Mesothelial cell of epicardium (in vitro differentiated cells): Measurements from ENCODE around the gene KMT2B. TPM values are rescaled to one million over a fixed set of nuclear protein-coding genes. Genes with fewer than 3 reads are reported as not detected.

Source experiments
- DNase-seq, 2 experiments: peaks; one replicate each; pipeline ENCODE4 v3.0.0; 2021; ENCODE audit warnings: low spot score in 2 of 2; ENCODE audit not compliant: unreplicated experiment in 2 of 2
- H3K27ac Mint-ChIP-seq: 2 replicates; pipeline ENCODE4 v1.8.0; 2021; ENCODE audit warnings: mixed read lengths
- H3K27me3 Mint-ChIP-seq: 2 replicates; pipeline ENCODE4 v1.8.0; 2021; ENCODE audit warnings: low read depth, mixed read lengths
- H3K36me3 Mint-ChIP-seq: 2 replicates; pipeline ENCODE4 v1.8.0; 2021; ENCODE audit warnings: mixed read lengths
- H3K4me1 Mint-ChIP-seq: 2 replicates; pipeline ENCODE4 v1.8.0; 2021; ENCODE audit warnings: mixed read lengths
- H3K4me3 Mint-ChIP-seq: 2 replicates; pipeline ENCODE4 v1.8.0; 2021; ENCODE audit warnings: mild to moderate bottlenecking, moderate library complexity, mixed read lengths
- H3K9me3 Mint-ChIP-seq: 2 replicates; pipeline ENCODE4 v1.8.0; 2021; ENCODE audit warnings: mixed read lengths
- total RNA-seq: library from RNA; stranded (reverse); gene quantifications from 3 replicates; pipeline ENCODE4 v1.2.1, GENCODE V29; 2021
- TF ChIP-seq, protein P1 (sequence below): fragments of 200-600 bp; sonication (generic); IDR thresholded peaks from one replicate; pipeline ENCODE4 v1.5.0; 2021; ENCODE audit warnings: antibody characterized with exemption; ENCODE audit not compliant: unreplicated experiment

The KMT2B gene
- total RNA-seq, 1 donor from 2014 or later: 62.7 TPM

DNA sequence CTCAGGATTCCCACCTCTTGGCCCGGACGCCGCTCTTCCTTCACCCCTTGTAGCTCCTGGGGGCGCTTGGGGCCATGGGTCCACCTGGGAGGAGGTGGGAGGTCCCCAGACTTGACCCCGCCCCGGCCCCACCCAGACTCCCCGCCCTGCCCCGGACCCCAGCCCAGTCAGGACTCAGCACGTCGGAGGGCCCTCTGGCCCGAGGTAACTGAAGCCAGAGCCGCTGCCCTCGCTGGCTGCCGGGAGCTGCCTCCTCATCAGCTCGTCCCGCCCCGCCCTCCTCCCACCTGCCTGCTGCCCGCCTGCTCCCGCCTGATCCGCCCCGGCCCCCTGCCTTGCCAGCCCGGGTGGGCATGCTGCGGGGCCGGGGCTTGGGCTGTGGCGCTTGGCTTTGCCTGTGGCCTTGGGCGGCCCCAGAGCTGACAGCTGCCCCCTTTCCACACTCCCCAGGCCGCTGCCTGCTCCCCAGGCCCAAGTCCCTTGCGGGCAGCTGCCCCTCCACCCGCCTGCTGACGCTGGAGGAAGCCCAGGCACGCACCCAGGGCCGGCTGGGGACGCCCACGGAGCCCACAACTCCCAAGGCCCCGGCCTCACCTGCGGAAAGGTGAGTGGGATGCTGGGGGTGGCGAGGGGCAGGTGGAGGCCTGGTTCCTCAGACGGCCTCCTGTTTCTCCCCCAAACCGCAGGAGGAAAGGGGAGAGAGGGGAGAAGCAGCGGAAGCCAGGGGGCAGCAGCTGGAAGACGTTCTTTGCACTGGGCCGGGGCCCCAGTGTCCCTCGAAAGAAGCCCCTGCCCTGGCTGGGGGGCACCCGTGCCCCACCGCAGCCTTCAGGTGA lies 66.9 kb downstream of the KMT2B start:
- TF ChIP-seq, protein P1, sequence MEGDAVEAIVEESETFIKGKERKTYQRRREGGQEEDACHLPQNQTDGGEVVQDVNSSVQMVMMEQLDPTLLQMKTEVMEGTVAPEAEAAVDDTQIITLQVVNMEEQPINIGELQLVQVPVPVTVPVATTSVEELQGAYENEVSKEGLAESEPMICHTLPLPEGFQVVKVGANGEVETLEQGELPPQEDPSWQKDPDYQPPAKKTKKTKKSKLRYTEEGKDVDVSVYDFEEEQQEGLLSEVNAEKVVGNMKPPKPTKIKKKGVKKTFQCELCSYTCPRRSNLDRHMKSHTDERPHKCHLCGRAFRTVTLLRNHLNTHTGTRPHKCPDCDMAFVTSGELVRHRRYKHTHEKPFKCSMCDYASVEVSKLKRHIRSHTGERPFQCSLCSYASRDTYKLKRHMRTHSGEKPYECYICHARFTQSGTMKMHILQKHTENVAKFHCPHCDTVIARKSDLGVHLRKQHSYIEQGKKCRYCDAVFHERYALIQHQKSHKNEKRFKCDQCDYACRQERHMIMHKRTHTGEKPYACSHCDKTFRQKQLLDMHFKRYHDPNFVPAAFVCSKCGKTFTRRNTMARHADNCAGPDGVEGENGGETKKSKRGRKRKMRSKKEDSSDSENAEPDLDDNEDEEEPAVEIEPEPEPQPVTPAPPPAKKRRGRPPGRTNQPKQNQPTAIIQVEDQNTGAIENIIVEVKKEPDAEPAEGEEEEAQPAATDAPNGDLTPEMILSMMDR: no peak
- H3K27ac Mint-ChIP-seq: no peak overlapping the region
- no peaks in the 10 kb centered on the region for H3K9me3 Mint-ChIP-seq
- peaks cover 4% of the 10 kb centered on the region for H3K27me3 Mint-ChIP-seq
- H3K4me1 Mint-ChIP-seq: no peaks in the 10 kb centered on the region
- H3K4me3 Mint-ChIP-seq: no peak overlapping the region
- peaks cover 18% of the 10 kb centered on the region for H3K36me3 Mint-ChIP-seq
- DNase-seq: no peak

DNA sequence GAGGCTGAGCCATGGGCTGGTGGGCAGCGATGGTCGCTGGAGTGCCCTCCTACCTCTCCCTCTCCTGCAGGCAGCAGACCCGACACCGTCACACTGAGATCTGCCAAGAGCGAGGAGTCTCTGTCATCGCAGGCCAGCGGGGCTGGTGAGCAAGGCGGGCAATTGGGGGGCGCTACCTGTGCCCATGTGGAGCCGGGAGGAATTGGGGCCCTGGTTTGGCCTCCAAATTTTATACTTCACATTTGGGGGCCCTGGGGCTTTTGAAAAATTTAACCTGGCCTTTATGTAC lies 67.5 kb downstream of the KMT2B start:
- no peaks in the 10 kb centered on the region for H3K4me1 Mint-ChIP-seq
- peaks cover 18% of the 10 kb centered on the region for H3K36me3 Mint-ChIP-seq
- no peak overlapping the region for H3K4me3 Mint-ChIP-seq
- no peak for DNase-seq
- H3K27ac Mint-ChIP-seq: no peak overlapping the region
- H3K9me3 Mint-ChIP-seq: no peaks in the 10 kb centered on the region
- H3K27me3 Mint-ChIP-seq: peaks cover 4% of the 10 kb centered on the region
- TF ChIP-seq, protein P1: no peak

DNA sequence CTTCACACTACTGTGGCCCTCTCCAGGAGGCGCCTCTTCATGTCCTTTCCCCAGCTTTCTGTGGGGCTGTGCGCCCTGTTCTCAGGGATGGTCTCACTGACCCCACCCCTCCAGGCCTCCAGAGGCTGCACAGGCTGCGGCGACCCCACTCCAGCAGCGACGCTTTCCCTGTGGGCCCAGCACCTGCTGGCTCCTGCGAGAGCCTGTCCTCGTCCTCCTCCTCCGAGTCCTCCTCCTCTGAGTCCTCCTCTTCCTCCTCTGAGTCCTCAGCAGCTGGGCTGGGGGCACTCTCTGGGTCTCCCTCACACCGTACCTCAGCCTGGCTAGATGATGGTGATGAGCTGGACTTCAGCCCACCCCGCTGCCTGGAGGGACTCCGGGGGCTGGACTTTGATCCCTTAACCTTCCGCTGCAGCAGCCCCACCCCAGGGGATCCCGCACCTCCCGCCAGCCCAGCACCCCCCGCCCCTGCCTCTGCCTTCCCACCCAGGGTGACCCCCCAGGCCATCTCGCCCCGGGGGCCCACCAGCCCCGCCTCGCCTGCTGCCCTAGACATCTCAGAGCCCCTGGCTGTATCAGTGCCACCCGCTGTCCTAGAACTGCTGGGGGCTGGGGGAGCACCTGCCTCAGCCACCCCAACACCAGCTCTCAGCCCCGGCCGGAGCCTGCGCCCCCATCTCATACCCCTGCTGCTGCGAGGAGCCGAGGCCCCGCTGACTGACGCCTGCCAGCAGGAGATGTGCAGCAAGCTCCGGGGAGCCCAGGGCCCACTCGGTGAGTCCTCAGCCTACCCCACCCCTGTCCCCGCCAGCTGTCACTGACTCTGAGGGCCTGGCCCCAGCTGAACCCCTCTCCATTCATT lies 68.7 kb downstream of the KMT2B start:
- H3K4me1 Mint-ChIP-seq: no peaks in the 10 kb centered on the region
- H3K27me3 Mint-ChIP-seq: peaks cover 4% of the 10 kb centered on the region
- no peak overlapping the region for H3K27ac Mint-ChIP-seq
- H3K9me3 Mint-ChIP-seq: no peaks in the 10 kb centered on the region
- peaks cover 13% of the 10 kb centered on the region for H3K36me3 Mint-ChIP-seq
- TF ChIP-seq, protein P1: no peak
- no peak for DNase-seq
- no peak overlapping the region for H3K4me3 Mint-ChIP-seq

DNA sequence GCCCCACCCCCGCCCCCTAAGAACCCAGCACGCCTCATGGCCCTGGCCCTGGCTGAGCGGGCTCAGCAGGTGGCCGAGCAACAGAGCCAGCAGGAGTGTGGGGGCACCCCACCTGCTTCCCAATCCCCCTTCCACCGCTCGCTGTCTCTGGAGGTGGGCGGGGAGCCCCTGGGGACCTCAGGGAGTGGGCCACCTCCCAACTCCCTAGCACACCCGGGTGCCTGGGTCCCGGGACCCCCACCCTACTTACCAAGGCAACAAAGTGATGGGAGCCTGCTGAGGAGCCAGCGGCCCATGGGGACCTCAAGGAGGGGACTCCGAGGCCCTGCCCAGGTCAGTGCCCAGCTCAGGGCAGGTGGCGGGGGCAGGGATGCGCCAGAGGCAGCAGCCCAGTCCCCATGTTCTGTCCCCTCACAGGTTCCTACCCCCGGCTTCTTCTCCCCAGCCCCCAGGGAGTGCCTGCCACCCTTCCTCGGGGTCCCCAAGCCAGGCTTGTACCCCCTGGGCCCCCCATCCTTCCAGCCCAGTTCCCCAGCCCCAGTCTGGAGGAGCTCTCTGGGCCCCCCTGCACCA lies 69.5 kb downstream of the KMT2B start:
- no peak overlapping the region for H3K4me3 Mint-ChIP-seq
- TF ChIP-seq, protein P1: no peak
- H3K27ac Mint-ChIP-seq: no peak overlapping the region
- no peaks in the 10 kb centered on the region for H3K9me3 Mint-ChIP-seq
- no peak for DNase-seq
- no peaks in the 10 kb centered on the region for H3K4me1 Mint-ChIP-seq
- peaks cover 11% of the 10 kb centered on the region for H3K36me3 Mint-ChIP-seq
- peaks cover 4% of the 10 kb centered on the region for H3K27me3 Mint-ChIP-seq

Other genes with a start within 250 kb of the KMT2B start
- 1.9 to 3.3 TPM (median 2.5 TPM) in 3 replicates for gene KRTDAP, start 227.5 kb upstream of the KMT2B start, total RNA-seq
- 161 to 172 TPM (median 171 TPM) in 3 replicates for gene DMKN, start 204.4 kb upstream of the KMT2B start, total RNA-seq
- gene SBSN, start 189.7 kb upstream of the KMT2B start, total RNA-seq: 0.32 to 0.49 TPM (median 0.47 TPM) in 3 replicates
- gene GAPDHS, start 184.5 kb upstream of the KMT2B start, total RNA-seq: not detected in 3 replicates
- 82.2 to 82.7 TPM (median 82.3 TPM) in 3 replicates for gene TMEM147, start 172.4 kb upstream of the KMT2B start, total RNA-seq
- gene ATP4A, start 154.3 kb upstream of the KMT2B start, total RNA-seq: 0.11 to 0.22 TPM (median 0.16 TPM) in 3 replicates
- gene PMIS2, start 131.8 kb upstream of the KMT2B start, total RNA-seq: not detected in 3 replicates
- gene HAUS5, start 105.3 kb upstream of the KMT2B start, total RNA-seq: 28.7 to 33.8 TPM (median 29.0 TPM) in 3 replicates
- 63.7 to 70.6 TPM (median 66.4 TPM) in 3 replicates for gene RBM42, start 89.0 kb upstream of the KMT2B start, total RNA-seq
- gene ETV2, start 76.3 kb upstream of the KMT2B start, total RNA-seq: 1.4 to 2.1 TPM (median 1.5 TPM) in 3 replicates
- 273 to 293 TPM (median 284 TPM) in 3 replicates for gene COX6B1, start 69.7 kb upstream of the KMT2B start, total RNA-seq
- 1.8 to 2.3 TPM (median 2.0 TPM) in 3 replicates for gene UPK1A, start 51.5 kb upstream of the KMT2B start, total RNA-seq
- not detected in 3 replicates for gene ZBTB32, start 13.4 kb upstream of the KMT2B start, total RNA-seq
- gene IGFLR1, start 24.4 kb downstream of the KMT2B start, total RNA-seq: 2.7 to 3.2 TPM (median 2.8 TPM) in 3 replicates
- gene U2AF1L4, start 27.4 kb downstream of the KMT2B start, total RNA-seq: 39.4 to 42.5 TPM (median 42.4 TPM) in 3 replicates
- gene PSENEN, start 27.6 kb downstream of the KMT2B start, total RNA-seq: 45.2 to 54.9 TPM (median 45.7 TPM) in 3 replicates
- 11.8 to 12.9 TPM (median 12.0 TPM) in 3 replicates for gene LIN37, start 30.6 kb downstream of the KMT2B start, total RNA-seq
- 18.8 to 21.7 TPM (median 20.3 TPM) in 3 replicates for gene HSPB6, start 39.0 kb downstream of the KMT2B start, total RNA-seq
- gene PROSER3, start 40.2 kb downstream of the KMT2B start, total RNA-seq: 45.1 to 50.5 TPM (median 46.6 TPM) in 3 replicates
- gene ARHGAP33, start 57.6 kb downstream of the KMT2B start, total RNA-seq: 74.0 to 79.9 TPM (median 75.4 TPM) in 3 replicates
- gene PRODH2, start 94.8 kb downstream of the KMT2B start, total RNA-seq: not detected in 3 replicates
- 0.23 to 0.72 TPM (median 0.51 TPM) in 3 replicates for gene NPHS1, start 134.5 kb downstream of the KMT2B start, total RNA-seq
- gene KIRREL2, start 138.9 kb downstream of the KMT2B start, total RNA-seq: 1.4 TPM in 3 replicates
- gene APLP1, start 150.6 kb downstream of the KMT2B start, total RNA-seq: 137 to 151 TPM (median 146 TPM) in 3 replicates
- 16.3 to 18.9 TPM (median 17.1 TPM) in 3 replicates for gene NFKBID, start 182.5 kb downstream of the KMT2B start, total RNA-seq
- gene HCST, start 184.5 kb downstream of the KMT2B start, total RNA-seq: 0.62 to 1.4 TPM (median 0.92 TPM) in 3 replicates
- not detected in 3 replicates for gene TYROBP, start 190.3 kb downstream of the KMT2B start, total RNA-seq
- 25.7 to 28.5 TPM (median 27.5 TPM) in 3 replicates for gene LRFN3, start 218.4 kb downstream of the KMT2B start, total RNA-seq